HG02943 (cell line): ENCODE data around the gene UBXN10.
"Not testable (repeated sequence)": the region's sequence is repeated elsewhere in the genome, so short reads cannot be mapped to it uniquely, and the experiment has no call there.

Experiments
- ATAC-seq: cut with Tn5 transposase; IDR thresholded peaks from one replicate; pipeline ENCODE4 v1.9.1; 2021; ENCODE audit warnings: mild to moderate bottlenecking, low read depth, moderate library complexity; ENCODE audit not compliant: unreplicated experiment

Gene UBXN10

GRCh38 chr1:20232564-20232963 is 46.7 kb downstream of the UBXN10 start:
- not testable (repeated sequence) for ATAC-seq

- no peak for ATAC-seq
Measured at GRCh38 chr1:20233394-20233793, 47.5 kb downstream of the UBXN10 start.

DNA sequence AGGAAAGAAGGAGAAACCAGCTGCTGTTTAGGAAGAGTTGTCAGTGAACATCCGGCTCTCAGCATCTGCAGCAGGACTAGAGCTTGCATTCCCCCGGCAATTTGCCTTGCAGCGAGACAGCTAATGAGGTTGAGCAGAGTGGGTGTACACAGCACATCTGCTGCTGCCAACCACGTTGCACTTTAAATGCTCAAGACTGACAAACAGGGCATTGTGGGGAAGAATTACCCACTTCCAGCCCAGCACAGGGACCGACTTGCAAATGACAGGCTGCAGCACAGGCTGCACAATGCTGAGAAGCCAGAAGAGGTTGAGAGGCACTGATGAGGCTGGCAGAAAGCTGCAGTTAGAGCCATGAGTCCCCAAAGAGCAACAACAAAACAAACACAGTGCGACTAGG is 48.0 kb downstream of the UBXN10 start:
- no peak for ATAC-seq

- no peak for ATAC-seq
Measured at GRCh38 chr1:20234788-20235535, 49.1 kb downstream of the UBXN10 start.

GRCh38 chr1:20237646-20238045 is 51.8 kb downstream of the UBXN10 start:
- no peak for ATAC-seq

- ATAC-seq, result no peak
Measured at GRCh38 chr1:20240012-20240411, 54.1 kb downstream of the UBXN10 start.

DNA sequence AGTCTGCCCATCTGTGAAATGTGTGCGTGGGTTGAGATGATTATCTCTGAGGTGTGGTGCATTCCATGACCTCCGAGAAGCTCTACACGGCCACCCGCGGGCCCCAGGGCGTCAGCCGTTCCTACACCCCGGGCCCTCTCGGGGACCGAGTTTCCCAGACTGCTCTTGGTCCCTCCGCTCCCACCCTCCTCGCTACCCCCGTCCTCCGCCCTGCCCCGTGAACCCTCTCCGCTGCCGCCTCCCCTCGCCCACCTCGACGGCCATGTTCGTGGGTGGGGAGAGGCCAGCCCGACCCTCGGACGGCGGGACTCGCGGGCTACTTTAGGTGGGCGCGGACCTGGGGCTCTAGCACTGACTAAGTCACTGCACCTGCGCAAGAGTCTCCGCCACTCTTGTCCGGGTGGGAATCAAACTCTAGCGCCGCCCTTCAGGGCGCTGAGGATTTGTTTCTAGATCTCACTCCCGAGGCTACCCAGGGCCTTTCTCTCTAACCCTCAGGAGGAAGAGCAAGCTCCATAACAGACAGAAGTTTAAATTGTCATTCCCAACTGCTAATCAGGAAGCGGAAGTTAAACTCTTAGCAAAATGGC is 57.1 kb downstream of the UBXN10 start:
- ATAC-seq, result no peak
